Sigmoid colon (tissue), 4 donors: ENCODE results near the gene EPB41L4B.

Experiments used
- CTCF ChIP-seq, 4 experiments: fragments of 450-650 bp in 3 of 4; fragments of 200-600 bp in 1 of 4; IDR thresholded peaks; one replicate each; pipeline ENCODE4 v1.5.1; 2016 to 2019; ENCODE audit warnings: antibody characterized with exemption in 4 of 4, mild to moderate bottlenecking in 3 of 4, moderate library complexity in 2 of 4
- EP300 ChIP-seq, 4 donors: sonication (generic); formaldehyde crosslinking; IDR thresholded peaks; one replicate each; pipeline ENCODE4 v1.6.1; 2017; ENCODE audit warnings: antibody characterized with exemption in 4 of 4
- POLR2A ChIP-seq, 2 donors: fragments of 450-650 bp; IDR thresholded peaks; one replicate each; pipeline ENCODE4 v1.6.1; 2016; ENCODE audit warnings: antibody characterized with exemption in 2 of 2, mild to moderate bottlenecking in 2 of 2, moderate library complexity in 2 of 2
- POLR2AphosphoS5 ChIP-seq, 4 donors: sonication (generic); formaldehyde crosslinking; IDR thresholded peaks; one replicate each; pipeline ENCODE4 v1.6.1; 2017; ENCODE audit warnings: antibody characterized with exemption in 4 of 4

- TF ChIP-seq POLR2A (IDR thresholded peaks at IDR 0.05) (no peak), CTCF (IDR thresholded peaks at IDR 0.05) (no peak), EP300 (IDR thresholded peaks at IDR 0.05) (no peak), POLR2AphosphoS5 (IDR thresholded peaks at IDR 0.05) (no peak)
These were observed 45.8 kb downstream of the EPB41L4B start for GRCh38 chr9:109274884-109275730.
